Ascending aorta (tissue), 2 donors: ENCODE measurements around the gene MROH2A. TPM values are rescaled to one million over a fixed set of nuclear protein-coding genes. Genes with fewer than 3 reads are reported as not detected.

Experiments used
- DNase-seq, 2 donors: peaks; one replicate each; pipeline ENCODE4 v3.0.0-alpha.2; 2019; ENCODE audit warnings: low spot score in 2 of 2
- H3K27ac ChIP-seq, 2 donors: fragments of 200-600 bp; sonication (generic); one replicate each; pipeline ENCODE4 v1.5.1; 2016 to 2017; ENCODE audit warnings: mild to moderate bottlenecking in 1 of 2
- H3K27me3 ChIP-seq: fragments of 200-600 bp; sonication (generic); one replicate; pipeline ENCODE4 v1.5.1; 2017
- H3K36me3 ChIP-seq, 2 donors: fragments of 200-600 bp; sonication (generic); one replicate each; pipeline ENCODE4 v1.5.1; 2016
- H3K4me1 ChIP-seq, 2 donors: fragments of 200-600 bp; sonication (generic); one replicate each; pipeline ENCODE4 v1.5.1; 2016 to 2017; ENCODE audit warnings: mild to moderate bottlenecking in 1 of 2
- H3K4me3 ChIP-seq, 2 donors: fragments of 200-600 bp; sonication (generic); one replicate each; pipeline ENCODE4 v1.5.1; 2016 to 2017; ENCODE audit warnings: mild to moderate bottlenecking in 1 of 2
- H3K9me3 ChIP-seq, 2 donors: fragments of 200-600 bp; sonication (generic); one replicate each; pipeline ENCODE4 v1.5.1; 2016
- CTCF ChIP-seq, 3 experiments: fragments of 200-600 bp in 2 of 3; fragments of 450-650 bp in 1 of 3; sonication (generic) in 2 of 3; IDR thresholded peaks; one replicate each; pipeline ENCODE4 v1.5.1; 2016 to 2019; ENCODE audit warnings: antibody characterized with exemption in 3 of 3, mild to moderate bottlenecking in 1 of 3, moderate library complexity in 1 of 3
- intact Hi-C: fragments of 100-400 bp; cut with DNase I; formaldehyde crosslinking; loops from one replicate; pipeline ENCODE4 v1.15.1; 2023
- total RNA-seq: library from RNA; depleted of rRNA; stranded (reverse); fragments of >200 nt; gene quantifications from one replicate; pipeline ENCODE4 v1.1.0, GENCODE V29; 2016

MROH2A gene
- total RNA-seq, 1 donor from 2014 or later = not detected

DNA sequence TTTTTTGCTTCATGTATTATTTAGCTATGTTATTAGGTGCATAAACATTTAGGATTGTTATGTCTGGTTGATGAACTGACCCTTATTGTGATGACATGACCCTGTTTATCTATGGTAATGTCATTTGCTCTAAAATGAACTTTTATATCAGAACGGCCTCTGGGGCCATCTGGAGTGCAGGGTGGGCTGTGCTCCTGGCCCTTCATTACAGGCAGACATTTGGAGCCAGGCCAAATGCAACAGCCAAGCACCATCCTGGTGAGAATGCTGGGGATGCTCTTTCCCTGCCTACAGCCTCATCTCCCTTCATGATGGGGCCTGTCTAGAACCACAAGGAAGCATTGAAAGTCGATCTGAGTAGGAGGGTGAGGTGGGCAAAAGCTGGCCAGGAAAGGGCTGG is 38.2 kb downstream of the MROH2A start:
- Histone ChIP-seq H3K36me3 (no peaks in the 10 kb centered on the region), H3K4me1 (no peaks in the 10 kb centered on the region), H3K27me3 (no peaks in the 10 kb centered on the region), H3K9me3 (no peaks in the 10 kb centered on the region), H3K4me3 (no peak overlapping the region), H3K27ac (no peak overlapping the region)
- DNase-seq = no peak
- no peak for TF ChIP-seq CTCF (IDR thresholded peaks at IDR 0.05)
- intact Hi-C loops = no loop called here

- no peak overlapping the region for H3K4me3 ChIP-seq
- intact Hi-C loops = no loop called here
- no peak overlapping the region for H3K27ac ChIP-seq
- H3K9me3 ChIP-seq = no peaks in the 10 kb centered on the region
- no peaks in the 10 kb centered on the region for H3K27me3 ChIP-seq
- no peaks in the 10 kb centered on the region for H3K4me1 ChIP-seq
- H3K36me3 ChIP-seq = no peaks in the 10 kb centered on the region
- no peak for TF ChIP-seq CTCF (IDR thresholded peaks at IDR 0.05)
- no peak for DNase-seq
Measured at GRCh38 chr2:233816771-233817170, 38.6 kb downstream of the MROH2A start.

DNA sequence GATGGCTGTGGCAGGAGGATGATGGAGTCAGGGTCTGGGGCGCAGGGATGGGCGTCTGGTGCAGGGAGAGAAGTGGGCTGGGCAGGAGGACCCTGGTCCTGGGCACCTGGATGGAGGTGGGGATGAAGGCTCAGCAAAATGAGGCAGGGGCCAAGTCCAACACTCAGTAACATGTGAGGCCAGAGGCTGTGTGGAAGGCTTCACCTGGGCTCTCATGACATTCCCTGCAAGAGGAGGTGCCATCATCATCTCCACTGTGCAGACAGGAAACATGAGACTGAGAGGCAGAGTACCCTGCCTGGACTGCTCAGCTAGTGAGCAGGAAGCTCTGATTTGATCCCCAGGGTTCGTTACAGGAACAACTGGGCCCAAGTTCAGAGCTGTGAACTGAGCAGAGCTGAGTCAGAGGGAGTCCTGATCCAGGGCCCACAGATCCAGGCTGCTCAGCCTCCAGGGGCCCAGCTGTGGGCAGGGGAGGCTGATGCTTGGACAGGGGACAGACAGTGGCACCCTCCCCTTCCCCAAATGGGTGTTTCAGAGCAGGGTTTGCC is 39.3 kb downstream of the MROH2A start:
- intact Hi-C loops = no loop called here
- no peaks in the 10 kb centered on the region for H3K4me1 ChIP-seq
- no peak for TF ChIP-seq CTCF (IDR thresholded peaks at IDR 0.05)
- H3K4me3 ChIP-seq = no peak overlapping the region
- no peak overlapping the region for H3K27ac ChIP-seq
- no peaks in the 10 kb centered on the region for H3K9me3 ChIP-seq
- H3K36me3 ChIP-seq = no peaks in the 10 kb centered on the region
- no peaks in the 10 kb centered on the region for H3K27me3 ChIP-seq
- peak in 1 of 2 donors; percentile 51 for DNase-seq

GRCh38 chr2:233817995-233818638 is 40.0 kb downstream of the MROH2A start:
- Histone ChIP-seq H3K4me3 (no peak overlapping the region), H3K27ac (no peak overlapping the region), H3K36me3 (no peaks in the 10 kb centered on the region), H3K9me3 (no peaks in the 10 kb centered on the region), H3K27me3 (no peaks in the 10 kb centered on the region), H3K4me1 (no peaks in the 10 kb centered on the region)
- no peak for TF ChIP-seq CTCF (IDR thresholded peaks at IDR 0.05)
- intact Hi-C loops = no loop called here
- peak in 1 of 2 donors; percentile 56 for DNase-seq

- Histone ChIP-seq H3K4me3 (no peak overlapping the region), H3K36me3 (no peaks in the 10 kb centered on the region), H3K27ac (no peak overlapping the region), H3K4me1 (no peaks in the 10 kb centered on the region), H3K9me3 (no peaks in the 10 kb centered on the region), H3K27me3 (no peaks in the 10 kb centered on the region)
- TF ChIP-seq CTCF (IDR thresholded peaks at IDR 0.05) = no peak
- intact Hi-C loops = no loop called here
- DNase-seq = no peak
Measured at GRCh38 chr2:233818639-233819621, 40.8 kb downstream of the MROH2A start.
